ENCODE results near the gene SPRED2. TPM values are rescaled to one million over a fixed set of nuclear protein-coding genes. Genes with fewer than 3 reads are reported as not detected.
A peak's percentile ranks its signal among the peaks of the same experiment; 100 is the strongest.

The SPRED2 gene
- total RNA-seq, 2 experiments from 2014 or later = 5.9 to 6.7 TPM

- H3K9me3 Mint-ChIP-seq = no peaks in the 10 kb centered on the region
- H3K36me3 Mint-ChIP-seq (ENCODE audit: low read depth) = no peaks in the 10 kb centered on the region
- TF ChIP-seq CTCF (IDR thresholded peaks at IDR 0.05) = no peak
- DNase-seq (no peak), ATAC-seq (no peak)
- H3K4me3 Mint-ChIP-seq = no peak overlapping the region
- no peak overlapping the region for H3K27ac Mint-ChIP-seq
- ChIA-PET CTCF (no interaction called here), POLR2A (interaction anchor here (0.8 kb wide), 1 partner anchor 34 kb away, joined by 3 read pairs; no protein-coding TSS in a partner anchor)
- intact Hi-C loops (cut with micrococcal nuclease) = loop anchor here (5.0 kb wide), 1 partner anchor 172 kb away; no protein-coding TSS in a partner anchor
- H3K27me3 Mint-ChIP-seq = peaks cover 7% of the 10 kb centered on the region
- H3K4me1 Mint-ChIP-seq (ENCODE audit: low read depth) = peaks cover 39% of the 10 kb centered on the region
Measured at GRCh38 chr2:65380255-65380654, 52.1 kb downstream of the SPRED2 start.

- H3K9me3 Mint-ChIP-seq = no peaks in the 10 kb centered on the region
- TF ChIP-seq CTCF (IDR thresholded peaks at IDR 0.05) = no peak
- no peak for DNase-seq
- intact Hi-C loops (cut with micrococcal nuclease) = loop anchor here (5.0 kb wide), 1 partner anchor 173 kb away; no protein-coding TSS in a partner anchor
- CTCF ChIA-PET = no interaction called here
- H3K27ac Mint-ChIP-seq = no peak overlapping the region
- H3K4me1 Mint-ChIP-seq (ENCODE audit: low read depth) = peaks cover 39% of the 10 kb centered on the region
- POLR2A ChIA-PET = interaction anchor here (0.8 kb wide), 1 partner anchor 33 kb away, joined by 3 read pairs; no protein-coding TSS in a partner anchor
- no peak for ATAC-seq
- H3K27me3 Mint-ChIP-seq = peaks cover 7% of the 10 kb centered on the region
- no peaks in the 10 kb centered on the region for H3K36me3 Mint-ChIP-seq (ENCODE audit: low read depth)
- no peak overlapping the region for H3K4me3 Mint-ChIP-seq
Measured at GRCh38 chr2:65379721-65380171, 52.7 kb downstream of the SPRED2 start.

- ChIA-PET CTCF (no interaction called here), POLR2A (no interaction called here)
- DNase-seq = no peak
- ATAC-seq = no peak
- peaks cover 4% of the 10 kb centered on the region for H3K27me3 Mint-ChIP-seq
- H3K4me3 Mint-ChIP-seq = no peak overlapping the region
- intact Hi-C loops (cut with micrococcal nuclease) = no loop called here
- no peaks in the 10 kb centered on the region for H3K9me3 Mint-ChIP-seq
- no peak overlapping the region for H3K27ac Mint-ChIP-seq
- peaks cover 43% of the 10 kb centered on the region for H3K4me1 Mint-ChIP-seq (ENCODE audit: low read depth)
- TF ChIP-seq CTCF (IDR thresholded peaks at IDR 0.05) = no peak
- no peaks in the 10 kb centered on the region for H3K36me3 Mint-ChIP-seq (ENCODE audit: low read depth)
Measured at GRCh38 chr2:65379223-65379622, 53.2 kb downstream of the SPRED2 start.

GRCh38 chr2:65378290-65378689 lies 54.1 kb downstream of the SPRED2 start:
- ATAC-seq (no peak), DNase-seq (no peak)
- ChIA-PET CTCF (no interaction called here), POLR2A (no interaction called here)
- H3K4me1 Mint-ChIP-seq (ENCODE audit: low read depth) = peaks cover 35% of the 10 kb centered on the region
- no peaks in the 10 kb centered on the region for H3K36me3 Mint-ChIP-seq (ENCODE audit: low read depth)
- H3K9me3 Mint-ChIP-seq = no peaks in the 10 kb centered on the region
- intact Hi-C loops (cut with micrococcal nuclease) = no loop called here
- H3K4me3 Mint-ChIP-seq = no peak overlapping the region
- H3K27ac Mint-ChIP-seq = no peak overlapping the region
- H3K27me3 Mint-ChIP-seq = peaks cover 4% of the 10 kb centered on the region
- no peak for TF ChIP-seq CTCF (IDR thresholded peaks at IDR 0.05)

GRCh38 chr2:65377556-65378192 lies 54.7 kb downstream of the SPRED2 start:
- no peaks in the 10 kb centered on the region for H3K36me3 Mint-ChIP-seq (ENCODE audit: low read depth)
- H3K4me1 Mint-ChIP-seq (ENCODE audit: low read depth) = peaks cover 29% of the 10 kb centered on the region
- intact Hi-C loops (cut with micrococcal nuclease) = no loop called here
- no peak overlapping the region for H3K4me3 Mint-ChIP-seq
- no peak overlapping the region for H3K27ac Mint-ChIP-seq
- peak; percentile 85 for ATAC-seq
- peaks cover 4% of the 10 kb centered on the region for H3K27me3 Mint-ChIP-seq
- no peak for TF ChIP-seq CTCF (IDR thresholded peaks at IDR 0.05)
- DNase-seq = peak; percentile 41
- no peaks in the 10 kb centered on the region for H3K9me3 Mint-ChIP-seq
- CTCF ChIA-PET = no interaction called here
- POLR2A ChIA-PET = no interaction called here

All from activated CD8-positive, alpha-beta T cell treated with anti-CD3 and anti-CD28 coated beads for 36 hours (primary cell).